H9 (cell line): ENCODE measurements around the gene ZNF70. TPM values are rescaled to one million over a fixed set of nuclear protein-coding genes. Genes with fewer than 3 reads are reported as not detected.

Experiments used
- DNase-seq: peaks from one replicate; pipeline ENCODE4 v3.0.0-alpha.2; 2017
- H2AFZ ChIP-seq: one replicate; pipeline ENCODE4 v1.6.1; 2013; ENCODE audit warnings: mild to moderate bottlenecking, low read length, control low read depth, moderate library complexity
- H2AK5ac ChIP-seq: 2 replicates; pipeline ENCODE4 v1.6.1; 2013; ENCODE audit warnings: low read length, control low read depth, mixed read lengths; ENCODE audit not compliant: insufficient read length
- H2BK120ac ChIP-seq: one replicate; pipeline ENCODE4 v1.6.1; 2013; ENCODE audit warnings: low read depth, mild to moderate bottlenecking, low read length, control low read depth, inconsistent platforms; ENCODE audit not compliant: poor library complexity, severe bottlenecking
- H2BK12ac ChIP-seq: 2 replicates; pipeline ENCODE4 v1.6.1; 2013; ENCODE audit warnings: low read length, control low read depth, mixed read lengths, low read depth; ENCODE audit not compliant: insufficient read length
- H2BK15ac ChIP-seq: 2 replicates; pipeline ENCODE4 v1.6.1; 2013; ENCODE audit warnings: low read depth, low read length, control low read depth
- H2BK20ac ChIP-seq: one replicate; pipeline ENCODE4 v1.6.1; 2013; ENCODE audit warnings: low read depth, mild to moderate bottlenecking, low read length, control low read depth, inconsistent platforms; ENCODE audit not compliant: poor library complexity, severe bottlenecking
- H2BK5ac ChIP-seq: 2 replicates; pipeline ENCODE4 v1.6.1; 2013; ENCODE audit warnings: low read length, control low read depth, mixed read lengths; ENCODE audit not compliant: insufficient read length
- H3K14ac ChIP-seq: 2 replicates; pipeline ENCODE4 v1.6.1; 2013; ENCODE audit warnings: low read length, control low read depth; ENCODE audit not compliant: insufficient read depth
- H3K18ac ChIP-seq: 2 replicates; pipeline ENCODE4 v1.6.1; 2013; ENCODE audit warnings: low read depth, mild to moderate bottlenecking, mixed read lengths, low read length, control low read depth; ENCODE audit not compliant: insufficient read length
- H3K23ac ChIP-seq: 2 replicates; pipeline ENCODE4 v1.6.1; 2013; ENCODE audit warnings: low read length, control low read depth, mixed read lengths, low read depth; ENCODE audit not compliant: insufficient read length
- H3K23me2 ChIP-seq: 2 replicates; pipeline ENCODE4 v1.6.1; 2013; ENCODE audit warnings: low read depth, mild to moderate bottlenecking, mixed read lengths, low read length, control low read depth; ENCODE audit not compliant: insufficient read length, poor library complexity, severe bottlenecking
- H3K27ac ChIP-seq: 2 replicates; pipeline ENCODE4 v1.5.1; 2013; ENCODE audit warnings: low read length, control low read depth, mixed read lengths, low read depth; ENCODE audit not compliant: insufficient read length
- H3K27me3 ChIP-seq: 2 replicates; pipeline ENCODE4 v1.6.1; 2013; ENCODE audit warnings: low read length, control low read depth, inconsistent platforms; ENCODE audit not compliant: insufficient read depth
- H3K4ac ChIP-seq: 2 replicates; pipeline ENCODE4 v1.6.1; 2013; ENCODE audit warnings: low read depth, mild to moderate bottlenecking, control low read depth, inconsistent platforms, low read length, moderate library complexity
- H3K4me1 ChIP-seq: 2 replicates; pipeline ENCODE4 v1.6.1; 2013; ENCODE audit warnings: low read length, control low read depth, inconsistent platforms; ENCODE audit not compliant: insufficient read depth
- H3K4me2 ChIP-seq: 2 replicates; pipeline ENCODE4 v1.6.1; 2013; ENCODE audit warnings: low read length, control low read depth, mixed read lengths; ENCODE audit not compliant: insufficient read length, insufficient read depth
- H3K56ac ChIP-seq: 2 replicates; pipeline ENCODE4 v1.6.1; 2013; ENCODE audit warnings: low read depth, mild to moderate bottlenecking, mixed read lengths, low read length, control low read depth; ENCODE audit not compliant: insufficient read length
- H3K79me1 ChIP-seq: 2 replicates; pipeline ENCODE4 v1.6.1; 2013; ENCODE audit warnings: low read depth, mild to moderate bottlenecking, moderate library complexity, low read length, control low read depth, inconsistent platforms; ENCODE audit not compliant: insufficient read depth, poor library complexity, severe bottlenecking
- H3K79me2 ChIP-seq: 2 replicates; pipeline ENCODE4 v1.6.1; 2013; ENCODE audit warnings: low read length, control low read depth, inconsistent platforms; ENCODE audit not compliant: insufficient read depth
- H3K9ac ChIP-seq: 2 replicates; pipeline ENCODE4 v1.6.1; 2013; ENCODE audit warnings: low read length, control low read depth, mixed read lengths; ENCODE audit not compliant: insufficient read length; ENCODE audit errors: extremely low read depth
- H3K9me3 ChIP-seq: one replicate; pipeline ENCODE4 v1.6.1; 2013; ENCODE audit warnings: low read depth, low read length, inconsistent platforms; ENCODE audit not compliant: control insufficient read depth
- H3T11ph ChIP-seq: one replicate; pipeline ENCODE4 v1.6.1; 2013; ENCODE audit warnings: mild to moderate bottlenecking, low read length, control low read depth, inconsistent platforms
- H4K20me1 ChIP-seq: one replicate; pipeline ENCODE4 v1.6.1; 2013; ENCODE audit not compliant: control insufficient read depth, insufficient read length, insufficient read depth
- H4K5ac ChIP-seq: 2 replicates; pipeline ENCODE4 v1.6.1; 2013; ENCODE audit warnings: low read depth, mild to moderate bottlenecking, mixed read lengths, low read length, control low read depth; ENCODE audit not compliant: insufficient read length
- H4K8ac ChIP-seq: replicated peaks from 2 replicates; pipeline ENCODE4 v1.6.1; 2013; ENCODE audit warnings: low read length, control low read depth, mixed read lengths, low read depth; ENCODE audit not compliant: insufficient read length
- H4K91ac ChIP-seq: 2 replicates; pipeline ENCODE4 v1.6.1; 2013; ENCODE audit warnings: low read depth, mild to moderate bottlenecking, moderate library complexity, mixed read lengths, low read length, control low read depth; ENCODE audit not compliant: insufficient read length
- H3K27ac Mint-ChIP-seq, 3 experiments: 2 replicates in 2 of 3; 3 replicates in 1 of 3; pipeline ENCODE4 v1.8.0; 2020 to 2021; ENCODE audit warnings: mixed read lengths in 3 of 3, mild to moderate bottlenecking in 1 of 3, moderate library complexity in 1 of 3
- H3K27me3 Mint-ChIP-seq: 2 replicates; pipeline ENCODE4 v1.8.0; 2021; ENCODE audit warnings: low read depth, mild to moderate bottlenecking, moderate library complexity, mixed read lengths
- H3K36me3 Mint-ChIP-seq, 3 experiments: 2 replicates in 2 of 3; 3 replicates in 1 of 3; pipeline ENCODE4 v1.8.0; 2020 to 2021; ENCODE audit warnings: low read depth in 3 of 3, mixed read lengths in 3 of 3; ENCODE audit not compliant: insufficient read depth in 1 of 3
- H3K4me1 Mint-ChIP-seq, 2 experiments: 2 replicates each; pipeline ENCODE4 v1.8.0; 2020; ENCODE audit warnings: mixed read lengths in 2 of 2
- H3K4me3 Mint-ChIP-seq, 2 experiments: 2 replicates in 1 of 2; 3 replicates in 1 of 2; pipeline ENCODE4 v1.8.0; 2020 to 2021; ENCODE audit warnings: mild to moderate bottlenecking in 2 of 2, mixed read lengths in 2 of 2, moderate library complexity in 1 of 2
- H3K9me3 Mint-ChIP-seq, 2 experiments: 2 replicates in 1 of 2; 3 replicates in 1 of 2; pipeline ENCODE4 v1.8.0; 2020; ENCODE audit warnings: mild to moderate bottlenecking in 2 of 2, mixed read lengths in 2 of 2, moderate library complexity in 1 of 2
- WGBS: extraction: QIAGEN DNeasy Blood & Tissue Kit; methylation state at CpG from one replicate; pipeline ENCODE4 v1.1.7; 2013; ENCODE audit warnings: missing lambda C conversion rate, low lambda C conversion rate, mixed read lengths; ENCODE audit not compliant: insufficient read length; ENCODE audit errors: extremely low coverage; 5-methylcytosine and 5-hydroxymethylcytosine counted together
- total RNA-seq: library from RNA; stranded (reverse); gene quantifications from 2 replicates; pipeline ENCODE4 v1.2.1, GENCODE V29; 2021
- TF ChIP-seq, protein P1 (sequence below): fragments of 200-600 bp; sonication (generic); conservative IDR thresholded peaks from 3 replicates; pipeline ENCODE4 v1.8.0; 2021; ENCODE audit warnings: antibody characterized with exemption, mild to moderate bottlenecking

Gene ZNF70
- total RNA-seq, 1 experiment from 2014 or later: 3.5 TPM

DNA sequence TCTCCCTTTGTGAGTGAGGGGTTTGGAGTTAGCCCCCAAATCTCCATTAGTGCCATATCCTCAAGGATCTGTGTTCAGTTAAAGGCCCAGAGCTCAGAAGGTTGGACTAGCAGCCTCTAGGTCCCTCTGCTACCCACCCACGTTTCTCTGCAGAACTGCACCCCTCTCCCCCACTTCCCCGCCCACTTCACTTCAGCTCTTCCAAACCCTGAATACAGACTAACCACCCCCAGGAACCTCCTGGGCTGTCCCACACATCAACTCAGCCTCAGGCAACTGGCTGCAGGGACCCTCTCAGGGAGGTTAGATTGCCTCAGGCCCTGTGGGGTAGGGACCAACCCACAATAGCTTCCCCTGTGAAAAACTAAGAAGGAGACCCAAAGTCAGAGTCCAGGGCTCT lies 2.5 kb upstream of the ZNF70 start:
- H2AK5ac ChIP-seq: no peak overlapping the region

More for the DNA sequence above, 2.5 kb upstream of the ZNF70 start:
- Mint-ChIP-seq H3K27ac (no peak overlapping the region; a peak in 1 of 7 replicates), H3K4me3 (no peak overlapping the region), H3K9me3 (no peaks in the 10 kb centered on the region; a peak in 1 of 5 replicates), H3K4me1 (peaks cover 19 to 47% of the 10 kb centered on the region in 2 experiments), H3K27me3 (peaks cover 10% of the 10 kb centered on the region), H3K36me3 (no peaks in the 10 kb centered on the region; a peak in 1 of 7 replicates)
- no peak overlapping the region for H4K8ac ChIP-seq
- no peaks in the 10 kb centered on the region for H3K9me3 ChIP-seq
- no peak overlapping the region for H3K18ac ChIP-seq
- H3K23ac ChIP-seq: no peak overlapping the region
- no peak for DNase-seq
- H4K91ac ChIP-seq: no peak overlapping the region
- WGBS: no CpG with 5 or more reads among the region's 2 CpGs
- H2BK5ac ChIP-seq: no peak overlapping the region
- no peak overlapping the region for H3K27ac ChIP-seq
- no peak overlapping the region for H3T11ph ChIP-seq
- no peak overlapping the region for H2BK120ac ChIP-seq
- no peak overlapping the region for H2BK20ac ChIP-seq
- H3K56ac ChIP-seq: no peak overlapping the region
- no peaks in the 10 kb centered on the region for H3K79me2 ChIP-seq
- no peak overlapping the region for H3K4me2 ChIP-seq
- TF ChIP-seq, protein P1, sequence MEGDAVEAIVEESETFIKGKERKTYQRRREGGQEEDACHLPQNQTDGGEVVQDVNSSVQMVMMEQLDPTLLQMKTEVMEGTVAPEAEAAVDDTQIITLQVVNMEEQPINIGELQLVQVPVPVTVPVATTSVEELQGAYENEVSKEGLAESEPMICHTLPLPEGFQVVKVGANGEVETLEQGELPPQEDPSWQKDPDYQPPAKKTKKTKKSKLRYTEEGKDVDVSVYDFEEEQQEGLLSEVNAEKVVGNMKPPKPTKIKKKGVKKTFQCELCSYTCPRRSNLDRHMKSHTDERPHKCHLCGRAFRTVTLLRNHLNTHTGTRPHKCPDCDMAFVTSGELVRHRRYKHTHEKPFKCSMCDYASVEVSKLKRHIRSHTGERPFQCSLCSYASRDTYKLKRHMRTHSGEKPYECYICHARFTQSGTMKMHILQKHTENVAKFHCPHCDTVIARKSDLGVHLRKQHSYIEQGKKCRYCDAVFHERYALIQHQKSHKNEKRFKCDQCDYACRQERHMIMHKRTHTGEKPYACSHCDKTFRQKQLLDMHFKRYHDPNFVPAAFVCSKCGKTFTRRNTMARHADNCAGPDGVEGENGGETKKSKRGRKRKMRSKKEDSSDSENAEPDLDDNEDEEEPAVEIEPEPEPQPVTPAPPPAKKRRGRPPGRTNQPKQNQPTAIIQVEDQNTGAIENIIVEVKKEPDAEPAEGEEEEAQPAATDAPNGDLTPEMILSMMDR: no peak
- no peak overlapping the region for H3K14ac ChIP-seq
- H3K4me1 ChIP-seq: no peaks in the 10 kb centered on the region; the same call in 1 of the 2 replicates
- H3K79me1 ChIP-seq: no peaks in the 10 kb centered on the region
- H3K27me3 ChIP-seq: no peaks in the 10 kb centered on the region
- peaks cover 8% of the 10 kb centered on the region for H3K23me2 ChIP-seq
- H2BK12ac ChIP-seq: no peak overlapping the region
- H2AFZ ChIP-seq: no peak overlapping the region
- H2BK15ac ChIP-seq: no peak overlapping the region
- H4K5ac ChIP-seq: no peak overlapping the region
- H4K20me1 ChIP-seq: no peaks in the 10 kb centered on the region
- no peak overlapping the region for H3K4ac ChIP-seq
- no peak overlapping the region for H3K9ac ChIP-seq
